Measurements from ENCODE around the gene DCAF6.

Gene DCAF6

DNA sequence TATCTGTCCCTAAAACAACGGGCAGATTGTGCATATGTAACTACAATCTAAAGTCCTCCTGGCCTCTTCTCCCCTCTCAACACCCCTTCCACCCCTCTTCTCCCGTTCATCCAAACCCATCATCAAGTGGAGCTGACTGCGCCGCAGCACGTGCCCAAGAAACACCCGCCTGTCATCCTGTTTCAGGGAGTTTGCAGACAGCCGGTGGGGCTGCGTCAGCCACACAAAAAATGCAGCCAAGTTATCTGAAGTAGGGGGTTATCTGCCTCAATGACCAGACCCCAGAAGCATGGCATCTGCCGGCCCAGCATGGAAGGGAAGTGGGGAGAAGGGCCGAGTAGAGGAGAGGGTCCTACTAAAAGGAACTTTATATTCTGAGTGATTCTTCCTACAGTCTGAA is 151.2 kb downstream of the DCAF6 start:
- DNase-seq (ENCODE audit: low spot score) = no peak

DNA sequence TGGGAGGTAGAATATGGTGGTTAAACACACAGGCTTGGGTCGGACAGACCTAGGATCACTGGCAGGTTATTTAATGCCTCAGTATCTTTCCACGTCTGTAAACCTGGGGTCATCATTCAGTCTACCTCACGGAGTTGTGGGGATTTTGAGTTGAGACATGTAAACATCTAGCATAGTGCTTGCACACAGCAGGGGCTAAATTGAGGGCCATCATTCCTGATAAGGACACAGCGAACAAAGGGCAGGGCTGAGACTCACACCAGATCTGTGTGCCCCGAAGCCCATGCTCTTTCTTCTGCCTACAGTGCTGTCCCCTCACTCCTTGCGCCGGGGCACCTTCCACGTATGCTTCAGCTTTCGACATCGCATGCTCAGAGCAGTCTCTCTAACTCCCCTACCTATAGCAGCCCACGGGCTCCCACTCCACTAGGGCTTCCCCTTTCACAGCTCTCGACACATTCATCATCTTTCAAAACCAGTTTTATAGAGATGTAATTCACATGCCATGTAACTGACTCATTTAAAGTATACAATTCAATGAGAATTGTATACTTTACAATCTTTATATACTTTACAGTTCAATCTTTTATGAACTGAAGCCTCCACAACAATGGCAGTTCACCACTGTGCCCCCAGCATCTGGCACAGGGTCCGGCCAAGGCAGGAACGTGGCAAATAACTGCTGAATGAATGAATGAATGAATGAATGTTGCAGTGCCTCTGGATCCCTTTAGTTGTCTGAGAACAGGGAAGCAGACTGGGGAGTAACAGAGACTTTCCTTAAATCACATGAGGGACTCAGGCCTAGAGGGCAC is 152.2 kb downstream of the DCAF6 start:
- DNase-seq (ENCODE audit: low spot score) = no peak

DNA sequence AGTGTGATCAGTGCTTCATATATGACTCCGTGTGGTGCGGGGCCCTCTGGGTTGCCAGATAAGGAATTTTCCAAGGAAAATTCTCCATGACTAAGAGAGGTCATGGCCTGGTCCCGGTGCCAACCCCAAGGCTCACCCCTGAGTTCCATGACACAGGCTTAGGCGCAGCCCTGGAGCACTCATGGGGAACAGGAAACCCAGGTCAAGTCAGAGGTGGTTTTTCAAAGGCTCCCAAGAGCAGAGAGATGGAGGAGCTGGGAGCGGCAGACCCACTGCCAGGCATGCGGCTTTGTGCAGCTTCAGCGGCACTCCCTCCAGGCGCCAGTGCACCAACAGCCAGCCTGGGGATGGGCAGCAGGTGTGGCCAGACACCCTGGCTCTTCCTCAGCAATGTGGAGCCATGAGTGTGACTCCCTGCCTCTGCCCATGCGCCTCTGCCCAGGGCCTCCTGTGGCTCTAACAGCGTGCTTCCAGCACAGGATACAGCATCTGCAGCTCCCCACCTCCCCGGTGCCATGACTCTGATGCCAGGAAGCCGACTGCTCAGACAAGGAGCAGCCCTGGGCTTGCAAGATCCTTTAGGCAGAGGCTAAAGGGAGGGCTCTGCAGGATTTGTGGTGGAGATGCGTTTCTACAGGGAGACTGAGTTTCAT is 153.0 kb downstream of the DCAF6 start:
- DNase-seq (ENCODE audit: low spot score) = no peak

DNA sequence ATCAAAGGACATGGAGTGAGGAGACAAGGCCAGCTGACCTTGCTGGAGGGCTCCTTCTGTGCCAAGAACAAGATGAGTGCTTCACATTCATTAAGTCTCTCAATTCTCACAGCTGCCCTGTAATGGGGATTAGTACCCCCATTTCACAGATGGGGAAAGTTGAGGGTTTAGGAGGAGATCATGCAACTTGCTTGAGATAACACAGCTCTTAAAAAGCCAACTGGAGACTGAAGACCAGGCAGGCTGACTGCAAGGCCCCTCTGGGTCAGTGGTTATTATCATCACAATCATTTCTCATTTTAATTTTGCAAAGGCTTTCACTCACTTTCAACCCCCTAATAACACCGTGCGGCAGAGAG is 153.5 kb downstream of the DCAF6 start:
- no peak for DNase-seq (ENCODE audit: low spot score)

DNA sequence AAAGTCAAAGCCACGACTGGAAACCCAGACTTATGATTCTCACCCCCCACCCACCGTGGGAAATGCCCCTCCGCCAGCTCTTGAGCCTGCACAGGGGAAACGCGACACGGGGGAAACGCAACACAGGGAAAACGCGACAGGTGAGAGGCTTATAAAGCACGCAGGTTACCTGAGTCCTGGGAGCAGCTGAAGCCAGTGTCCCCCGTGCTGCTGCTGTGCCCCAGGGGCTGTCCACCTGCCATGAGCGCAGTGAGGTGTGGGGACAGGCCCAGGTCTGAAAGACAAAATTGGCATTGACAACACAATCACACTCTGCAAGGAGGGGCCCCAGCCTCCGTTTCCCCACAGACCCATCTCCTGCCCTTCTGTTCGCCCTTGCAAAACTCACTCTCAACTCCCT is 153.9 kb downstream of the DCAF6 start:
- no peak for DNase-seq (ENCODE audit: low spot score)

DNA sequence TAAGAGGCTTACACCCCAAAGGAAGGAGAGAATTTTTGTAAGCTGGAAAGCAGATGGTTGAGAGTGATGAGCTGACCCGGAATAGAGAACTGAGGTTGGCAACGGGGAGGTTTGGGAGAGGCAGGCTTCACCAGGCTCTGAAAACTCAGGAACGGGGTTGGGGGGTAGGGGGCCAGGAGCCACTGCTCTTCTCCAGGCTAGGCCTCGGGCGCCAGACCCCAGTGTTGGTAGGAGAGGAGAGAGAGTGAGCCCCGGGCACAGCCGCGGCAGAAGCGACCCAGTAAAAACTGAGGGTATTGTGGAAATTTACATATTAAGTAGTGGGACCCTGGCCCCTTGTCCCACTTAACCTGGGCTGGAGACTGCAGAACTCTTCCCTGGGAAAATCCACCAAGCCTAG is 154.6 kb downstream of the DCAF6 start:
- DNase-seq (ENCODE audit: low spot score) = no peak

DNA sequence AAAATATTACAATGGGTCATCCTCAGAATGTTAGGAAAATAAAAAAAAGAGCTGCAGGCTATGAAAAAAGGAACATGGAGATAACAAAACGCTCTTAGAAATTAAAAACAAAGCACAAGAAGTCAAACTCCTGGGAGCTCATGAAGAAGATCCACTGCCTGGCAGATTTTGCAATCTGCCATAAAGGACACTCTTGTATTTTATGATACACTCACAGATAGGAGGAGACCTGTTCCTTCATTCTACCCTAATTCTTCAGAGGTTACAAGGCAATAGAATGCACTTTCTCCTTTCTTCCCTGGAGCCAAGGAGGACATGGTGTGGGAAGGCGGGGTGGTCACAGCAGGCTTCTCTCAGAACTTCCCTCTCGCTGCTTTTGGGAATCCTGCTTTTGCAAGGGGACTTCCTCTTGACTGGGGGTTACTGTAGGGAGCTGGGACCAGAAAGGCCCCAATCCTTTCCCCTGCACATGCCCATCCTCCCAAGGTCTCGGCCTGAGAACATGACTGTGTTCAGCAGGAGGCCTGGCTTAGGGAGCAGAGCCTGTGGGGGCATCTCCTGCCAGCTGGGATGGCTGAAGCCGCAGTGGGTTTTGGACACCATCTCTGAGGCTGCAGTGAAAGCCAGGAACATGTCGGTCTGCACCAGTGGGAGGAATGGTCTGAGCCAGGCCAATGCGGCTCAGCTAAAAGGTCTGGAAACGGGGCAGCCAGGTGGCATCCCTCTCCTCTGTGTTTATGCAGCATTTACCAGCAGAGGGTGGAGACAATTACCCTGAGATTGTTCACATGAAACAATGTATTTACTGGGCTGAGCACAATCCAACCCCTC is 155.5 kb downstream of the DCAF6 start:
- DNase-seq (ENCODE audit: low spot score) = no peak

DNA sequence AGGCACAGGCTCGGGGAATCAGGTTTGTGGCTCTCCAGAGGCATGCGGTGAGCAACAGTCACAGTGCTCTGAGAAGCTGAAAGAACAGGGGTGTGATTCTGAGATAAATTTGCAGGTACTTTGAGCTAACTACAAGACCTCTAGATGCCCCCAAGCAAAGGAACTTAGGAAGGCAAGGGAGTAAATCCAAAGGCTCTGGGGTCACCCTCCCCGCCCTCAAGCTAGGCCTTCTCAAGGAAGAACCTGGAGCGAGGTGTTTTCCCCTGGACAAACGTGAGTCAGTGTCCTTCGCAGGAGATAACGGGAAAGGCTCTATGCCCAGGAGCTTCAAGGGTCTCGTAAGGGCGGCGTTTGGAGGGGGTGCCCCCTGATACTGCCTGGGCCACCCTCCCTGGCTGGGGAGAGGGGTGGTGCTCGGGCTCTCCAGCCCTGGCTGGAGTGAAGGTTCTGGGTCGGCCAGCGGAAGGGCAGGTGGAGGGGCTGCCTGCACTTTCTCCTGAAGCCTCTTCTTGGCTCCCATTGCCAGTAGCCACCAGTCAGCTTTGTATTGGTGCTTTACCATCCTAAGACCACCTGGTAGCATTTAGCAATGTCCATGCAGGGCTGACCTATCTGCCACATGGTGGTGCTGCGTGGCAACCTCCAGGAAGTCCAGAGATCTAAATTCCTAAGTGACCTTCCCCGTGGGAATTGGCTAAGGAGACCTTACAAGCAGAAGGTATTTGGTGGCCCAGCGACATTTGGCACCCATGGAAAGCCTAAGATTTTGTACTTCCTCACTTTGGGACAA is 156.3 kb downstream of the DCAF6 start:
- DNase-seq (ENCODE audit: low spot score) = peak; percentile 49

DNA sequence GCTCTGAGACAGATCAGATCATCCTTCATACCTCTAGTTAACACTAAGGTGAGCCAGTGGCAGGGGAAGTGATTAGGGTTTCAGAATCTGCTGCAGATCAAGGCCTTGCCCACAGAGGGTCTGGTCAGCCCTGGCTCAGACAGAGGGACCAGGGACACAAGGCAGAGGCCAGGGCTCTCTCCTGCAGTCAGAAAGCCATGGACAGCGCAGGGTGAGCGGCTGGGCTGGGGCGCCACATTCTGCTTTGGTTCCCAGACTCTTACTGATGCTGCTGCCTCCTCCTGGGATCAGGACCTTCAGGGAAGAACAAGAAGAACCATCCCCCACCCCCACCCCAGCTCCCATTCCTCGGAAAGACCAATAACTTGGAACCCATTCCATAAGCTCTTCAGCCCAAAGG is 157.1 kb downstream of the DCAF6 start:
- DNase-seq (ENCODE audit: low spot score) = no peak

DNA sequence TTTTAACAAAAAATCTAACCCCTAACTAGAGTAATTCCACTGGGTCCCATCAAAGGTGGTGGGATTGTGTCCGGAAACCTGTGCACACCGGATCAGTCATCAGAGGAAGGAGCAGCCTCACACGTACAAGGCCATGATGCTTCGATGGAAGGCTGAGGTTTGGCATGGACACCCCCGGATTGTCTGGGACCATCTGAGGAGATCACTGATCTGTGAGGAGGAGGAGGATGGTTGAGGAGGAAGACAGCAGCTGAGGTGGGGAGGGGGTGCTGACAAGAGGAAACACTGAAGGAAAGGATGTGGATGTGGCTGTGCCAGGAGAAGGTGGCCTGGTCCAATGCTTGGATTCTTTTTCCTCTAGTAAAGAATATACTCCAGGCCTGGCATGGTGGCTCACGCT is 159.0 kb downstream of the DCAF6 start:
- DNase-seq (ENCODE audit: low spot score) = no peak

DNA sequence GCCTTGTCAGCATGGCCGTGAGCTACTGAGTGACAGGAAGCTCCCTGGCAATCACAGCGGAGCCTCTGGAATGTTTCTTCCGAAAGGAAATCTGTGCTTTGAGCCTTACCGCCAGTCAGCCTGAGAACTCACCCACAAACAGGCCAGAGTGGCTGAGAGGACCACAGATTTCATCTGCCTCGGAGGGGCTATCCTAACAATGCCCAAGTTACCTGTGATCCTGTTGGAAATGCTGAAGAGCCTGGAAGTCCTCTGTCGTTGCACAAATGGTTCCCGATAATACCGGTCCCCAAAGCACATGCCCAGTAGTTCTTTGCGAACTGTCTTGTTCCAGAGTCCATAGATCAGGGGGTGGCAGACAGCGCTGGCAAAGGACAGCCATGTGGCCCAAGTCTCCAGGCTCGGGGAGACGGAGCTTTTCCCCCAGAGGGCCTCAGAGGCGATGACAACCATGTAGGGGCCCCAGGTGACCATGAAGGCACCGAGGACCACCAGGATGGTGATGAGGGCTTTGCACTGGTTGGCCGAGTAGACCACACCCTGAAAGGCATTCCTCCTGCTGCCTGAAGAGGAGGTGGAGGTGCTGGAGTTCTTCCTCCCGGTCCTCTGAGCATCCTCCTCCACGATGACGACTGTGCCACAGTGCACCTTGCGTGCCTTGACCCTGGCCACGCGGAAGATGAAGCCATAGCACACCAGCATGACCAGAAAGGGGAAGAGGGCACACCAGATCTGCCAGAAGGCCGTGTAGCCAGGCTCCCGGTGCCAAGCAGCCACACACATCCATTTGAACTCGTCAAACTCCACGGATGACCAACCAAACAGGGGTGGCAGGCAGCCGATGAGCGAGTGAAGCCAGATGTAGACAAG is 160.0 kb downstream of the DCAF6 start:
- no peak for DNase-seq (ENCODE audit: low spot score)

DNA sequence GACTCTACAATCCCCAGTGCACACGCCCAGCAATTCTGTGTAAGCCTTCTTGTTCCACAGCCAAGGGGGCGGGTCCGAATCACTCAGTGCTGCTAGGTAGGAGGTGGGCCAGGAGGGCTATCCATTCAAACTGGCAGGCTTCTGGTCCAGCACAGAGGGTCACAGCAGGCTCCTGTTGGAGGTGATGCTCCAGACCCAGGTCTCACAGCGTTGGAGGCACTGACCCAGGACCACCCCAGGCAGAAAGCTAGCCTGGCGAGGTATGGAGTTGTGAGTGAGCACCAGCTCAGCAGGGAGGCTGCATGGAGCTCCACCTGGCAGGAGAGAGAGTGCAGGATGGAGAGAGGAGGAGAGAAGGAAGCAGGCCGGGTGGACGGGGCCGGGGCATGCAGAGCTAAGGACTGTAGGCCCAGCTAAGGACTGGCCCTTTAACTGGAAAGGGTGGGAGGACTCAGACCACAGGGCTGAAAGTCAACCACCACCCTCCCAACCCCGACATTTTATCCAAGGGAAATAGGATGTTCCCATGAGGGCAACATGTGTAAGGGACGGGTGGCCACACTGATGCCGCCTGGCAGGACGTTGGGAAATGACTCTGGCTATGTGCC is 161.5 kb downstream of the DCAF6 start:
- DNase-seq (ENCODE audit: low spot score) = no peak

DNA sequence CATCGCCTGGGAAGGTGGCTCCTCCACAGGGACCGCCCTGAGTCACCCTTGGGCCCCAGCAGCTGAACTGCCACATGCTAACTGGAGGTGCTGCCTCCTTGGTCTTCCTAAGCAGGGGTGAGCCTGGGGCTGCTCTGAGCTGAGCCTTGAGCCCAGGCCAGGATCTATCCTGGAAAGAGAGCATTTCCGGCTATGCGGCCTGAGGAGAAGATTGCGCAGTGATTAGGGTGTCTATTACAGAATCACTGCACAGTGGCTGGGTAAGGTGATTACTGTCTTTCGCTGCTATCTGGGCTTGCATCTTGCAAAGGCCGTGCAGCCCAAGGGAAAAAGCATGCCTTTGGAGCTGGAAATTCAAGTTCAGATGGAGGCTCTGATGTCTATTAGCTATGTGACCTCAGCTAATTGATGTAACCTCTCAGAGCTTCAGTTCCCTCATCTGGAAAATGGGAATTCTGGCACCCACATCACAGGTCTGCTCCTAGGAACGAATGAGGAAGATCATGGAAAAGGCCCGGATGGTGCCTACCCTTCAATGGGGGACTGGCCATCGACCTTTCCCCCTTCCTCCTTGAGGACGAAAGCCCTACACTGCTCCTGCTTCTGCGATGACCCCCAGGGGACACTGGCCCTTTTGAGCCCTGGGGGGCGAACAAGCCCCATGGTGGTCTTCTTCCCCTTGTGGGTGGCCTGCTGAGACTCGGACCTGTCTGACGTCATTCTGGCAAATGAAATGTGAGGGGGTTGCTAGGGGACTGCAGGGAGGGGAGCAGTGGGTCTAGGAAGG is 162.2 kb downstream of the DCAF6 start:
- DNase-seq (ENCODE audit: low spot score) = no peak

DNA sequence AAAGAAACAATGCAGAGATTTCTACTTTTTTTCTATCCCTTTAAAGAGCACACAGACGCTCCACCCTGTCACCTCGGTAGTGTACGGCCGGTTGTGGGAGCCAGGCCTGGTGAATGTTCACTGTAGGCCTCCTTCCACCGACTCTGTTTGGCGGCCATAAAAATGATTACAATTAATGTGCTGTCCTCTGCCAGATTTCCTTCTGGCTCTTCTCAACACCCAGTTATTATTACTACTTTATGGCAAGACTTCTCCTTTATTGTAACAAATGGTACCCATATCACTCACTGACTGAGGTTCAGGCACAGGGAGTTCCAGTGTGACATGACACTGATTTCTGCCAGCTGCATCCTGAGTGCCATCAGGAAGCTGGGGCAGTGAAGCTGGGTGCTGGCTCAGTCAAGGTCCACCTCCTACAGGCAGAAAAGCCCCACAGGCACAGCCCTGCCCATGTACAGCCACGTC is 162.9 kb downstream of the DCAF6 start:
- DNase-seq (ENCODE audit: low spot score) = no peak

DNA sequence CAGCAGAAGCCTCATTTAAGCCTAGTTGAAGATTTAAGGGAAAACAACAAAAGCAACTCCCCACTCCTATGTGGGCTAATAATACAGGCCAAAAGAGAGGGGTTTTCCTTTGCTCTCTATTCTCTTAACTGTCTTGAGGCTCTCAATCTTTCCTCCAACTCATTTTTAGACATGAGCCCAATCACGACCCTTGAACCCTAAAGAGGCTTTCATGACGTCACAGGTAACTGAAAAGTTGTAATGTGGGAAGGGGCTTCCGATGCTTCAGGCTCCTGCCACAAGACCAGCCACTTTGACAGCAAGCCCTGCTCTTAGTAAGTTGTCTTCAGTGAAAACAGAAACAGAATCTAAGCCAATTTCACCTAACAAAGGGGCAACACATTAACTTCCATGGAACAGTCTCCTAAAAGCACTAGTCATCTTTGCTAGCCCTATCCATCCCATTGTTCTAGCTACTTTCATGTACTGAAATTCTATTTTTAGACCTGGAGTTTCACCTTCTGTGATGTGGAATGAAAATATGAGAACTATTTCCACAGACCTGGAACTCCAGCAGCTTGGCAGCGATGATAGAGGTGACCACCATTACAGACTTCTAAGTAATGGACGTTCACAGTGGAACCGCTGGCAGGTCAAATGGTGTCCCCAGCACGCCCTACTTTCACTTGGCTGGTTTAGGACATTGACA is 164.0 kb downstream of the DCAF6 start:
- no peak for DNase-seq (ENCODE audit: low spot score)

DNA sequence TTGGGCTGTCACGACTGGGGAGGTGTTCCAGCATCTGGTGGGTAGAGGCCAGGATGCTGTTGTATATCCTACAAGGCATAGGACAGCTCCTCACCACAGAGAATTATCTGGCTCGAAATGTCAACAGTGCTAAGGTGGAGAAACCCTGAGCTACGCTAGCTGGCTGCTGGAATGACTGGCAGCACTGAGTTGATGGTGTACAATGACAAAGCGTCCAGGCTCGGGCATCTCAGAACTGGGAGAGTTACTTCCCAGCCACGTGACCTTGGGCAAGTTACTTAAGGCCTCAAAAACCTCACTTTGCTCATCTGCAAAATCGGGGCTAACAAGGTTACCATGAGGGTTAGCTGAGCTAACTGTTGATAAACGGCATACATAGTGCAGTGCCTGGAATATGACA is 164.9 kb downstream of the DCAF6 start:
- no peak for DNase-seq (ENCODE audit: low spot score)

DNA sequence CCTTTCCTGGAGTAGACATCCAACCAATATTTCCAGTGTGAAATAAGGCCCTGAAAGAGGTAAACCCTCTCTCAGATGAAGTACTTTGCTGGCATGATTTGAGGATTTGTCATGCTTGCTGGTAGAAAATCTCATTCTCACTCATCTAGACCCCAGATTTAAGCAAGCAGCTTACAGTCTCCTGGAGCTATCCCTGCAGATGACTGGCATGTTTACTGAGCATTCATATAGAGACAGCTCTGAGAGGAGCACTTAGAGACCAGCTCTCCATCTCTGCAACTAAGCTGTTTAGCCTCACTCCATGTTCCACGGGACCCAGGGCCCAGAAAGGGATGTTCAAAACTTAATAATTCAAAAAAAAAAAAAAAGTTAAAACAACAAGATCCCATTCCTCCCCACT is 166.0 kb downstream of the DCAF6 start:
- no peak for DNase-seq (ENCODE audit: low spot score)

DNA sequence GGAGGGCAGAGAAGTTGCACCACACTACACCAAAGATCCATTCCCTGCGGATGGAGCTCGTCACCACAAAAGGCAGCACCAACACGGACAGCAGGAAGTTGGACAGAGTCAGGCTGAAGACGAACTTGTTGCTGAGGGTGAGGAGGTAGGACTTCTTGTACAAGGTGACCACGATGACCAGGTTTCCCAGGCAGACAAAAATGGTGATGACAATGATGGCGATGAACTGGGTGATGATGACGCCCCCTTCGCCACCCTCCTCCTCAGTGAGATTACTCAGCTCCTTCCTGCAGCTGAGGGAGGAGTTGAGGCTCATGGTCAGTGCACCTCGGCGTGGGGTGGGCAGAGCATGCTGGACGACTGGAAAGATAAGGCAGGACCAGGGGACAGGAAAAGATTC is 168.1 kb downstream of the DCAF6 start:
- no peak for DNase-seq (ENCODE audit: low spot score)

DNA sequence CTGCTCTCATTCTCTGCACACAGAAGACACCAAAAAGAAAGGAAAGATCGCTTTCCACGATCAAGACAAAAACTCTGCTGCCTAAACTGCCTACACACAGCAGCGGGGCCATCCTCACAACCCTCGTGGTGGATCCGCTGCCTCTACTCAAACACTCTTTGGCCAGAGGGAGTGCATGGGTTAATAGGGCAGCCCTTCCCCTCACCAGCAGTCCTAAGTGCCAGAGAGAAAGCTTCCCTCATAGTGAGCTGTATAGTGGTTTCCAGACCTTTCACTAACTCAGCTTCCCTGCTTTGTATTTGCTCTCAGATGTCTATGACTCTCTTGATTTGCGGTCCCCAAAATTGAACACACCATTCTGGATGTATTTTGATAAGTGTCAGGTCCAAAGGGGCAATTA is 169.4 kb downstream of the DCAF6 start:
- DNase-seq (ENCODE audit: low spot score) = no peak

Measured in iPS-NIHi11 (cell line).